HG02610 (cell line): ENCODE results near the gene PDZD11.
"Not testable (repeated sequence)": the region's sequence is repeated elsewhere in the genome, so short reads cannot be mapped to it uniquely, and the experiment has no call there.

Source experiments
- ATAC-seq: cut with Tn5 transposase; IDR thresholded peaks from one replicate; pipeline ENCODE4 v1.9.1; 2021; ENCODE audit warnings: mild to moderate bottlenecking, moderate library complexity; ENCODE audit not compliant: unreplicated experiment

Gene PDZD11, protein sequence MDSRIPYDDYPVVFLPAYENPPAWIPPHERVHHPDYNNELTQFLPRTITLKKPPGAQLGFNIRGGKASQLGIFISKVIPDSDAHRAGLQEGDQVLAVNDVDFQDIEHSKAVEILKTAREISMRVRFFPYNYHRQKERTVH

DNA sequence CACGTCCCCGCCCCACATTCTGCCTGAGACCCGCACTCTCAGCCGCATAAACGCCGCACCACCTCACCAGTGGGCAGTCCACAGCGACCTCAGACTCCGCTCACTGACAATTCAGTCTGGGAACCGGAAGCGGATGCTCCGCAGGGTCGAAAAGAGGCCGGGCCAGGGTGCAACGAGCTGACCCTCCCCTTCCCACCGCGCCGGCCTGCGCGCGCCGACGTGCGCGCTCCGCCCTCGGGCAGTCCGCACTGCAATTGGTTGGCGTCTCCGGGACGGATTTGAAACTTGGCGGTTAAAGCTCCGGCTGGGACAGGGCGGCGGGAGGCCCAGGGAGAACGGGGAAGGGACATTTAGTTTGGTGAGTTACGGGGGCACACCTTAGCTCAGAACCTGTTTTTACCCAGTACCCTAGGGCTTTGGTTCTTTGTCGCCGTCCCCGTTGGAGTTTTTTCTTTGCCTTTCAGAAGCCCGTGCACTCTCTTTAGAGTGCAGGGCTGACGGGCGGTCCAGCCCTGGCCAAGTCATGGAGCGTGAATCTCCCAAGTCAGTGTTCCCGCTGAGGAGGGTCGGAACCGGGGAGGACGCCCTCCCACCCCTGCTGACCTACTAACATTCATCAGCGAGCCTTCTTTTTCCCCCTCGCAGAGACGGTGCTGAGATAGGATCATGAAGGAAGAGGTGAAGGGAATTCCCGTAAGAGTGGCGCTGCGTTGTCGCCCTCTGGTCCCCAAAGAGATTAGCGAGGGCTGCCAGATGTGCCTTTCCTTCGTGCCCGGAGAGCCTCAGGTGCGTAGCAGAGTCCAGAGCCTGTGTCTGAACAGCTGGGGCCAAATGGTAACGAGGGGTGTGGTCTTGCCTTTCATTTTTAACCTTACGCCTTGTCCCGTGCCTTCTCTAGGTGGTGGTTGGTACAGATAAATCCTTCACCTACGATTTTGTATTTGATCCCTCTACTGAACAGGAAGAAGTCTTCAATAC lies at the start of gene PDZD11, which contains the start of gene KIF4A:
TSS of gene PDZD11 (minus strand) at position 135 of the 978 bp plus-strand sequence. CDS start 586 bp downstream, outside the sequence.
TSS of gene KIF4A (plus strand) at position 312 of the 978 bp plus-strand sequence. CDS start at position 667, 355 bp downstream.
- peak; percentile 99 for ATAC-seq

DNA sequence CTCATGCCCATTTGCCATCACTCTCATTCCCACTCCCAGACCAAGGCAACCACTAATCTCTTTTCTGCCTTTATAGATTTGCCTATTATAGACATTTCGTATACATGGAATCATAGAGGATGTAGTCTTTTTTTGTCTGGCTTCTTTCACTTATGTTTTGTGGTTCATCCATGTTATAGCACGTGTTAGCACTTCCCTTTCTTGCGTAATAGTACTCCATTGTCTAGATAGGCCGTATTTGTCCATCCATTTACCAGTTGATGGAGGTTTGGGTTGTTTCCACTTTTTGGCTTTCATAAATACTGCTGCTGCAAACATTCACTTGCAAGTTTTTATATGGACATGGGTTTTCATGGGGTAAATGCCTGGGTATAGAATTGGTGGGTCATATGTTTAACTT lies 48.6 kb upstream of the PDZD11 start:
- ATAC-seq, result no peak

DNA sequence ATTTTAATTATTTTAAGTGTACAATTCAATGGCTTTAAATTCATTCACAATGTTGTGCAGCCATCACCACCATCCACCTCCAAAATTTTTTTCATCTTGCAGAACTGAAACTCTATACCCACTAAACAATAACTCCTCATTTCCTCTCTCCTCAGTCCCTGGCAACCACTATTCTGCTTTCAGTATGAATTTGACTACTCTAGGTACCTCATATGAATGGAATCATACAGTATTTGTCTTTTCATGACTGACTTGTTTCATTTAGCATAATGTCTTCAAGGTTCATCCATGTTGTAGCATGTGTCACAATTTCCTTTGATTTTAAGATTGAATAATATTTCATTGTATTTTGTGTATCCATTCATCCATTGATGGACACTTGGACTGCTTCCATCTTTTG lies 47.0 kb upstream of the PDZD11 start:
- ATAC-seq, result peak; percentile 100

DNA sequence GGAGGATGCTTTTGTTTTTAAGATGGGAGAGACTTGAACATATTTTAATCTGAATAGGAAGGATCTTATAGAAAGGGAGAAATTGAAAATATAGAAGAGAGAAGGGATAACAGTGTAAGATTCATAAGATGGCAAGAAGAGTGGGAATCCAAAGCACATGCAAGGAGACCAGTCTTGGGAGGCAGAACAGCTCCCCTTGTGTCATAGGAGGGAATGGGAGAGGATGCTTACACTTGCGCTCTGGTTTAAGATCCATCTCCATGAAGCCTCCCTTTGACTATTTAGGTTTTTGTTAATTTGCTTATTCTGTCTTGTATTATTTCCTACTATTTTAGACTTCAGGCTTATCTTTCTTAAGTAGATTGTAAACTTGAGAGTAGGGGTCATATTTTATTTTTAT lies 42.9 kb upstream of the PDZD11 start:
- ATAC-seq, result no peak

DNA sequence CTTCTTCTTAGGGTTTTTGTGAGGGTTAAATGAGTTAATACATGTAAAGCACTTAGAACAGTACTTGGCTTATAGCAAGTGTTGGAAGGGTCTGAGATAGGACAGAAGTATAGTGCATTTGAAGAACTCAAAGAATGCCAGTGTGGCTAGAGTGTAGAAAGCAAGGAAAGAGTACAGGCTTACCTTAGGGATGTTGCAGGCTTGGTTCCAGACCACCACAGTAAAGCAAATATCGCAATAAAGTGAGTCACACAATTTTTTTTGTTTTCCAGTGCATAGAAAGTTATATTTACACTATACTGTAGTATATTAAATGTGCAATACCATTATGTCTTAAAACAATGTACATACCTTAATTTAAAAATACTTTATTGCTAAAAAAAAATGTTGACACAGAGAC lies 41.4 kb upstream of the PDZD11 start:
- no peak for ATAC-seq

DNA sequence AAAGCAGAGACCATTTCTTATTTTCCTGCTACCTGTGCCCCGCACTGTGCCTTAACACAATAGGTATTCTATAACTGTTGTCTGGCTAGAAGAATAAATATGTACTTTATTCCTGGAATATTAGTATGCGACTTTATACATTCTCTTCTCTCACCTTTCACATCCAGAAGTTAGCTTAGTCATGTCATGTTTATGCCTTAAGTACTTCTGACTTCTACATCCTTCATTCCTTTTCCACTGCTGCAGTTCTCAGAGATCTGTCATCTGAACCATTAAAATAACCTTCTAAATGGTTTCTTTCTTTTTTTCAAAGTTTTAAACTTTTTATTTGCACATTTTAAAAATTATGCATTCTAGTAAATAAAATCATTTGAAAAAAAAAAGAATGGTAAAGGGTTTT lies 34.6 kb upstream of the PDZD11 start:
- ATAC-seq, result no peak

DNA sequence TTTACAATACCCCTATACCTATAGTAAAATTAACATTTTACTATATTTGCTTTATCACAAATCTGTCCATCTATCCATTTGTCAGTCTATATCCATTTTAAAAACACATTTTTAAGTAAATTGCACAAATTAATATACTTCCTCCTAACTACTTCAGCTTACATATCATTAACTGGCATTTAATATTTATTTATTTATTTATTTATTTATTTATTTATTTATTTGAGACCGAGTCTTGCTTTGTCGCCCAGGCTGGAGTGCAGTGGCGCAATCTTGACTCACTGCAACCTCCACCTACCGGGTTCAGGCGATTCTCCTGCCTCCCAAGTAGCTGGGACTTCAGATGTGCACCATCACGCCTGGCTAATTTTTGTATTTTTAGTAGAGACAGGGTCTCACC lies 33.9 kb upstream of the PDZD11 start:
- ATAC-seq, result not testable (repeated sequence)

DNA sequence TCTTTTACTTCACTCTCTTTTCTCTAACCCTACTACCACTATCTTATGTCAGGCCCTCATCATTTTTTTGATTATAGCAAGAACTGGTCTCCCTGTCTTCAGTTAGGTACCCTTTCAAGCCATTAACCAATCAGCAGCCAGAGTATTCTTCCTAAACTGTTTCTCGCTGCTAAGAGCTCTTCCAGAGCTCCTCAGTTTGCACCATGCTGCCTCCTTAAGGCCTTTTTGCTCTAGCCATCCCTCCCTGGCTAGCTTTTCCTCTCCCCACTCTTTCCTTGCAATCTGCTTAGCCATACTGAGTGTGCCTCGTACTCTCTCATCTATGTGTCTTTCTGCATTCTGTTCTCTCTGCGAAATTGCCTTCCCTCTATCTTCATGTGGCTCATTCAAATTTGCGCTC lies 33.1 kb upstream of the PDZD11 start:
- ATAC-seq, result no peak

DNA sequence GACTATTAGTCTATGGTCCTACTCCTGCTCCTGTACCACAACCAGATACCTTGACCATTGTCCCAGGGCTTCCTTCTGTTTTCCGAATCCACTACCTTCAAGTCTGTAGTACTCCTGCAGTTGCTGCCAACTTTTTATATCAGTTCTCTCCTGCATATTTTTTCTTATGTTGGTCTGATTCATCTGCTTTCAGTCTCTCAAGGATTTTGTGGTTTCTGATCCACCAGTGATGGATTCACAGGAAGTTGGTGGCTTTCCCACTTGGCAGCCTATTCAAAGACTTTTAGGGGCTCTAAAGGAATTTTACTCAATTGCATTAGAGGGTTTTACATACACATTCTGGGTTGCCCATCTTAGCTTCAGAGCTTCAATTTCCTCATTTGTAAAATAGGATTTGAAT lies 23.8 kb upstream of the PDZD11 start:
- ATAC-seq, result no peak

DNA sequence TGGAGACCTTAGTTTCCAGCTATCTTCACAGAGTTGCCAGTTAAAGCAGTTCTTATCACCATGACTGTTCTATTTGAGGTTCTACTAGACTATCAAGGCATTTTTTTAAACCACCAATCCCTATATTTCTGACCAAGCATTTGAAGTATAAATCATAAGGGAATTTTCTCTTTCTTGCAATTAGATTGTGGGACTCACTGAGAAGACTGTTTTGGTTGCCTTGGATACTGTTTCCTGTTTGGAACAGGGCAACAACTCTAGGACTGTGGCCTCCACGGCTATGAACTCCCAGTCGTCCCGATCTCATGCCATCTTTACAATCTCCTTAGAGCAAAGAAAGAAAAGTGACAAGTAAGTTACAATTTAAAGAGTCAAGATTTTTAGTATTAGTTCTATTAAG lies 12.0 kb upstream of the PDZD11 start:
- ATAC-seq, result no peak

DNA sequence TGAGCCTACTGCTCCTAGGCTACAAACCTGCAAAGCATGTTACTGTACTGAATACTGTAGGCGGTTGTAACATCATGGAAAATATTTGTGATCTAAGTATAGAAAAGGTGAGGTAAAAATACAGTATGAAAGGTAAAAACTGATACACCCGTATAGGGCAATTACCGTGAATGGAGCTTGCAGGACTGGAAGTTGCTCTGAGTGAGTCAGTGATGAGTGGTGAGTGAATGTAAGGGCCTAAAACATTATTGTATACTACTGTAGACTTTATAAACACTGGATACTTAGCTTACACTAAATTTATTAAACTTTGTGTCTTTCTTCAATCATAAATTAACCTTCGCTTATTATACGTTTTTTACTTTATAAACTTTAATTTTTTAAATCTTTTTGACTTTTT lies 3.9 kb upstream of the PDZD11 start:
- ATAC-seq, result no peak

DNA sequence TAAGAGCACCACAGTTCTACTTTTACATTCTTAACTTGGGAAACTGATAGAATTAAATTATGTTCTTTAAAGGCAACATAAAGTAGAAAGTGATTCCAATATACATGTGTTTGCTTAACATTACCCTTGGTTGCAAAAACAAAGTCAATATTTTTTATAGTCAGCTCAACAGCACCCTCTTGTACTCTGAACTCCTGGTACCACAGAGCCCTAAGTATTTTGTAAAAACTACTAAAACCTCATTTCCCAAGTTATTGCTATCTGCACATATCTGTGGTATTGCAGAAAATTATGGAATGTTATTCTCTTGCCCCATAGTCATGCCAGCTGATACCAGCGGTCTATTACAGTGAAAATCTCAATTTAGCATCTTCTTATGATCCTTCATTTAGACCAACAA lies 3.1 kb upstream of the PDZD11 start:
- no peak for ATAC-seq

DNA sequence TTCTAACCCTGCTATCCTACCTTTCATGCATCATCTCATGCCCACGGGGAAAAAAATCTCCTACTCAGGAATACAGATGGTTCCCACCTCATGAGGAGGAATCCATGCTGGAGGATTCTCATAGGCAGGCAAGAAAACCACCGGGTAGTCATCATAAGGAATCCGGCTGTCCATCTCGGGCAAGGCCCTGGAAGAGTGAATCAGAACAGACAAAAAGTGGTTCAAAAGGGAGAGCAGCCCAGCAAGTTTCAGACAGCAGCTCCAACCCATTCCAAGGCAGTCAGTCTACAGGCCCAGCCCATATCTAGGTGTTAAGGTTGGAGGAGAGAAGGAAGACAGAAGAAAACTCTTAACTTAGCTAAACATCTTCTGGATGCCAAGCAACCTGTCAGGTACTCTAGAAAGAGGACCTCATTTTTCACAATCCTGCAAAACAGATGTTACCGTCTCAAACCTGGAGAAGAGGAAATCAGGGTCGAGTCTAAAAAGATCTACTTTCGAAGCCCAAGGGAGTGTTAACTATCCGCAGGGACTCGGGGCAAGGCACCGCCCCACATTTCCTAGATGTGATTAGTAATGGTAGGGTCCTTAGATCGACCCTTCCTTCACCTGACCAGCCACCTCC lies 447 bp downstream of the PDZD11 start:
- peak; percentile 18 for ATAC-seq

DNA sequence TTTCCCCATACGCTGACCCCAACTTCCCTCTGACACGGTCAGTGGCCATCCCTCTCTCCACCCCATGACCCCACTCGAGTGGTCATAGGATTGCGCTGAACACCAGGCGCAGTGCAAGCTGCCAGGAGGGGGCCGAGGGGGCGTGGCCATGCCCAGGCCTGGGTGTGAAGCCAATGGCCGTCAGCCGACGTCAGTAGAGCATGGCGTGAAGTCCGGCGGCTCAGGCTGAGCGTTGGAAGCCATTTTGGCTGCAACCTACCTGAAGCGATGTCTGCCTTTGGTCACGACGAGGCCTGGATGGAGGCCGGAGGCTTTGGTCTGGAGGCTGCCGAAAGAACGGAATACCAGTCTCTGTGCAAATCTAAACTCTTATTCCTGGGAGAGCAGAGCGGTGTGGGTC lies 7.8 kb downstream of the PDZD11 start, which contains the start of gene RAB41:
TSS of gene RAB41 (plus strand) at position 222 of the 400 bp plus-strand sequence. CDS start at position 268, 46 bp downstream.
- ATAC-seq, result no peak

DNA sequence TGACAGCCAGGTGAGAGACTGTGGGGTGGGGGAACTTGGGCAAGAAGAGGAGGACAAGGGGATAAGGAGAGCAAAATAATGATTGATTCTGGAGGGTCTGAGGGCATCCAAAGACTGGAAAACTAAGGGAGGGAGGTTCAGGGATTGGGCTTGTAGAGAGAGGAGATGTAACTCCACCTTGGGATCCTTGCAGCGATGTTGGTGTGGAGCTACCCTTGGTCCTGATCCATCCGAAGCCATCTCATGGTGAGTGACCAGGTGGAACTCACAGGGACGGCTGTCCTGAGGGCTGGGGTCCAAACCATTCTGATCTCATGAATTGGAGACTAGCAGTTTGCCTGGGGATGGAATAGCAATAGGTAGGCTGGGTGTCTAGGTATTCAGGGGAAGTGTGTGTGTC lies 9.2 kb downstream of the PDZD11 start:
- ATAC-seq, result no peak

DNA sequence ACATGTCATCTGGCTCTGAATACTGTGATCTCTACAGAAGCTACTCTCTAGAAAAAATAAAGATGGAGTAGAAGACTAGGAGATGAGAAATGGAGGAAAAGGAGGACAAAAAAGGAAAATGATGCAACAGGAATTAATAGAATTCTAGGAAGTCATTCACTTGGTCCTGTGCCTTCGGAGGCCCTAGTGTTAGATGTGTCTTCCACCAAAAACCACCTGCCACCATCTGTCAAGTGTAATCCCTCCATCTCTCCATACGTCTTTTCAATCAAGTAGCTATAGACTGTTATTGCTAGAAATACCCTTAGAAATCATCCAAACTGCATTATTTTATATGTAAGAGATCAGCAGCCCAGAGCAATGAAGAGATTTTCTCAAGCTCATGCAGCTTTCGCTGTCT lies 10.6 kb downstream of the PDZD11 start:
- ATAC-seq, result no peak

DNA sequence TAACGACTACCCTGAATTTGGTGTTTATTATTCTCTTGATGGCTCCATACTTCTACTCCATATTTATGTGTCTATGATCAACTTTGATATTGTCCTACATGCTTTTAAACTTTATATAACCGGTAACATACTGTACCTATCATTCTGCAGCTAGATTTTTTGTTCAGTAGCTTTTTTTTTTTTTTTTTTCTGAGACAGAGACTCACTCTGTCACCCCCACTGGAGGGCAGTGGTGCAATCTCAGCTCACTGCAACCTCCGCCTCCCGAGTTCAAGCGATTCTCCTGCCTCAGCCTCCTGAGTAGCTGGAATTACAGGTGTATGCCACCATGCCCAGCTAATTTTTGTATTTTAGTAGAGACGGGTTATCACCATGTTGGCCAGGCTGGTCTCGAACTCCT lies 15.7 kb downstream of the PDZD11 start:
- not testable (repeated sequence) for ATAC-seq

DNA sequence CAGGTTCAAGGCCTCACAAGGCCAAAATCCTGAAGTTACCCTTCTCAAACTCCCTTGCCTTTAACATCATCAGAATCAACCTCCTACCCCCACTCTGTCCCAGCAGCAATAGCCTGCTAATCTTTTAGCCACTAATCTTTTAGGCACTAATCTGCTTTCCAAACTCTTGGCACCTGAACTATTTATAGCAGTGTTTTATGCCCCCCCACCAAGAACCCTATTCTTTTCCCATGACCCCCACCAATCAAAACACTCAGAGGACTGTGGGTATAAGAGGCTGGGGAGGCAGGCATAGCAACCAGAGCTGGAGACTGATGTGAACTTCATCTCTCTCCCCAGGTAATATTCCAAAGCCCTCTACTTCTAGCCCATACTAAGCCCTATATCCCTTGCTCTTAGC lies 21.7 kb downstream of the PDZD11 start, which contains the start of gene ARR3:
TSS of gene ARR3 (plus strand) at position 301 of the 400 bp plus-strand sequence. CDS start 1,052 bp downstream, outside the sequence.
- ATAC-seq, result no peak

DNA sequence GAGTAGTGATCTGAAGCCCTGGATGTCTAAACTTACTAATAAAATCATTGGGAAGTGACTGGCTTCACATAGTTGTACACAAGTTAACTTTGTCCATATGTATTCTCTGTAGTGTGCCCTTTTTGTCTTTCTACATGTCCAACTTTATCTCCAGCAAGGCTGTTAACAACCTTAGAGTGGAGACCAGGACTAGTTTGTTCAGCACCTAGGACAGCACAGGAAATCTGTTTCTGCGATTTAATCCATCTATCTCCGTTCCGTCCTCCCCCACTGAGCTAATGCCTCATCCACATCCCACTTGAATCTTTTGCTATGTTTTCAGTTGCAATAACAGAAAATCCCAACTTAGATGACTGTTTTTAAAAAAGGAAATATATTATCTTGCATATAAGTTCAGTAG lies 24.9 kb downstream of the PDZD11 start:
- no peak for ATAC-seq

DNA sequence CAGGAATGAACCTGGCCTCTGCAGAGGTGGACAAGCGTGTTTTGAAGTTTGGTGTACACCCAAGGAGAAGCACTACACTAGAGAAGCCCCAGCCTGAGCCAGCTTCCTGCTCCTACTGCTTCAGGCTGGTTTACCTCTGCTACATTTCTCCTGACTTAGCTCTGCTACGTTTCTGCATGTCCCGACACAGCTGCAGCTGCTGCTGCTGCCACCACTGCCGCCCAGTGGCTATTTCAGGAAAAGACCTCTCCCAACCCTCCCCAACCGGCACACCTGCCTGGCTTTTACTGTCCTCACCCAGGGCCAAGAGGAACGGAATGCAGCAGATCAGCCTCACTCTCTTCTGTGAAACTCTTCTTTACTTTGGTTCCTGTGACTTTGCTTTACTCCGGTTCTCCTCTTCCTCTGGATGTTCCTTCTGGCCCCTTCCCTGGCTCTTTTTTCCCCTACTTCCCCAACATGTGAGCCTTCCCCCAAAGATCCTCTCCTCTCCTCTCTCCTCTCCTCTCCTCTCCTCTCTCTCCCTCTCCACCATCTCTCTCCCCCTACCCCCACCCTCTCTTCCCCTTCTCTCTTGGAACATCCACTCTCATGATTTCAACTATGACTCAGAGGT lies 26.7 kb downstream of the PDZD11 start:
- no peak for ATAC-seq

DNA sequence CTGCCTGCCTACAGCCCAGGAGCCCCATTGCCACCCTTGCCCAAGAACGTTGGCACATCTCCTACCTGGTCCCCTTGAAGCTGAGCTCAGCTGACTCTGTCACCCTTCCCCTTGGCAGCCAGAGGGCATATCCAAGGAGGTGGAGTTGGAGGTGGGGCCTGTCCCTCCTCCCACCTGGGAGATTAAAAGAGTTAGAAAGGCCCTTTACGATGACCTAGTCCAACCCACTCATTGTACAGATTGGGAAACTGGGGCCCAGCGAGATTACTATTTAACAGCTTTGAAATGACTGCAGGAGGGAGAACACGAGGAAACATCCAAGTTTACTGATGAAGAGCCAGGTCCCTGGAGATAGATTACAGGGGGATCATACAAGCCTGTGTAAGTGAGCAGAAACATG lies 29.6 kb downstream of the PDZD11 start, which contains the start of gene P2RY4:
TSS of gene P2RY4 (minus strand) at position 101 of the 400 bp plus-strand sequence. CDS start 580 bp downstream, outside the sequence.
- ATAC-seq, result no peak
